B cell (primary cell): Measurements from ENCODE around the gene BCL7C. TPM values are rescaled to one million over a fixed set of nuclear protein-coding genes. Genes with fewer than 3 reads are reported as not detected.

Experiments used
- ATAC-seq: fragments of 200-7000 bp; cut with Tn5 transposase; one replicate; pipeline ENCODE4 v1.10.0; 2021; ENCODE audit warnings: low read depth, mild to moderate bottlenecking, moderate number of reproducible peaks, moderate library complexity
- CTCF ChIA-PET: fragments of 350-600 bp; sonication (Branson Sonifier 250); formaldehyde crosslinking; loops from one replicate; lab custom pipeline; 2021; ENCODE audit warnings: antibody characterized with exemption, inconsistent platforms; lab: Charles Lee
- POLR2A ChIA-PET: fragments of 350-600 bp; sonication (Branson Sonifier 250); formaldehyde crosslinking; loops from one replicate; lab custom pipeline; 2021; ENCODE audit warnings: antibody characterized with exemption; lab: Charles Lee
- DNase-seq: peaks from one replicate; pipeline ENCODE4 v3.0.0; 2013
- H2AFZ ChIP-seq: 2 replicates; pipeline ENCODE4 v1.6.1; 2012; ENCODE audit warnings: mild to moderate bottlenecking, low read depth, low read length; ENCODE audit not compliant: insufficient read depth, poor library complexity, severe bottlenecking
- H3K27ac ChIP-seq, 2 donors: 1 replicate in 1 of 2; 2 replicates in 1 of 2; pipeline ENCODE4 v1.5.1; 2012 to 2013; ENCODE audit warnings: low read length in 2 of 2, mild to moderate bottlenecking in 2 of 2, moderate library complexity in 1 of 2
- H3K27me3 ChIP-seq, 4 experiments: fragments of 200-600 bp in 1 of 4; sonication (generic) in 1 of 4; replicated peaks in 1 of 4; 1 replicate in 2 of 4; 2 replicates in 2 of 4; pipeline versions ENCODE4 v1.6.1 to v1.7.0; 2013 to 2016; ENCODE audit warnings: low read length in 3 of 4, mild to moderate bottlenecking in 2 of 4, mixed read lengths in 1 of 4, moderate library complexity in 1 of 4; ENCODE audit not compliant: insufficient read depth in 4 of 4, control insufficient read depth in 3 of 4; ENCODE audit errors: control extremely low read depth in 1 of 4
- H3K36me3 ChIP-seq, 2 experiments: replicated peaks in 1 of 2; 1 replicate in 1 of 2; 2 replicates in 1 of 2; pipeline versions ENCODE4 v1.6.1 to v1.7.1; 2013; ENCODE audit warnings: low read length in 1 of 2; ENCODE audit not compliant: insufficient read depth in 2 of 2, control insufficient read depth in 1 of 2; ENCODE audit errors: control extremely low read depth in 1 of 2, extremely low read depth in 1 of 2
- H3K4me1 ChIP-seq, 2 donors: fragments of 200-600 bp in 1 of 2; sonication (generic) in 1 of 2; 1 replicate in 1 of 2; 2 replicates in 1 of 2; pipeline versions ENCODE4 v1.5.1 to v1.6.1; 2013 to 2017; ENCODE audit warnings: low read length in 2 of 2; ENCODE audit not compliant: control insufficient read depth in 2 of 2, insufficient read depth in 2 of 2
- H3K4me2 ChIP-seq: replicated peaks from 2 replicates; pipeline ENCODE3; 2012; ENCODE audit warnings: mild to moderate bottlenecking, low read depth, low read length; ENCODE audit not compliant: poor library complexity, severe bottlenecking
- H3K4me3 ChIP-seq, 5 experiments: fragments of 200-600 bp in 1 of 5; sonication (generic) in 1 of 5; 1 replicate in 3 of 5; 2 replicates in 2 of 5; pipeline versions ENCODE4 v1.5.1 to v1.7.0; 2011 to 2016; ENCODE audit warnings: low read length in 4 of 5, mild to moderate bottlenecking in 4 of 5, low read depth in 2 of 5, control low read depth in 1 of 5, moderate library complexity in 1 of 5; ENCODE audit not compliant: insufficient read depth in 1 of 5; ENCODE audit errors: control extremely low read depth in 1 of 5, extremely low read depth in 1 of 5
- H3K79me2 ChIP-seq: fragments of 200-600 bp; sonication (generic); one replicate; pipeline ENCODE4 v1.6.0; 2016; ENCODE audit warnings: low read length; ENCODE audit not compliant: control insufficient read depth, insufficient read depth
- H3K9ac ChIP-seq: fragments of 200-600 bp; sonication (generic); 2 replicates; pipeline ENCODE4 v1.6.1; 2017; ENCODE audit warnings: mild to moderate bottlenecking, low read length, moderate library complexity
- H3K9me3 ChIP-seq, 3 donors: one replicate each; pipeline versions ENCODE4 v1.6.1 to v1.7.1; 2013; ENCODE audit warnings: low read length in 2 of 3; ENCODE audit not compliant: control insufficient read depth in 2 of 3, insufficient read depth in 1 of 3; ENCODE audit errors: control extremely low read depth in 1 of 3
- H4K20me1 ChIP-seq: 2 replicates; pipeline ENCODE4 v1.6.0; 2012; ENCODE audit warnings: mild to moderate bottlenecking, low read length; ENCODE audit not compliant: insufficient read depth, control insufficient read depth, poor library complexity, severe bottlenecking
- H3K27ac Mint-ChIP-seq: one replicate; pipeline ENCODE4 v1.8.0; 2021; ENCODE audit warnings: mixed read lengths
- H3K27me3 Mint-ChIP-seq: one replicate; pipeline ENCODE4 v1.8.0; 2021; ENCODE audit warnings: mixed read lengths
- H3K4me1 Mint-ChIP-seq: one replicate; pipeline ENCODE4 v1.8.0; 2021; ENCODE audit warnings: mixed read lengths
- H3K4me3 Mint-ChIP-seq: one replicate; pipeline ENCODE4 v1.8.0; 2021; ENCODE audit warnings: mixed read lengths
- H3K9me3 Mint-ChIP-seq: one replicate; pipeline ENCODE4 v1.8.0; 2022; ENCODE audit warnings: mixed read lengths; ENCODE audit not compliant: insufficient read depth
- EZH2 ChIP-seq: IDR thresholded peaks from 2 replicates; pipeline ENCODE4 v1.6.1; 2012; ENCODE audit warnings: borderline replicate concordance, low read depth, mild to moderate bottlenecking, moderate library complexity, low read length; ENCODE audit not compliant: insufficient read depth, poor library complexity, severe bottlenecking
- WGBS: methylation state at CpG from one replicate; pipeline ENCODE4 v1.1.5; 2013; ENCODE audit warnings: missing lambda C conversion rate; ENCODE audit not compliant: insufficient coverage; 5-methylcytosine and 5-hydroxymethylcytosine counted together
- intact Hi-C: fragments of 100-400 bp; cut with micrococcal nuclease; formaldehyde crosslinking; loops from one replicate; pipeline ENCODE4 v1.10.0; 2022
- polyA plus RNA-seq: library from polyadenylated mRNA; depleted of rRNA; stranded (reverse); fragments of >200 nt; gene quantifications from 2 replicates; pipeline ENCODE4 v1.2.3, GENCODE V29; 2012
- total RNA-seq, 2 donors: library from RNA; stranded (reverse); fragments of 120-200 nt in 1 of 2; gene quantifications; 1 replicate in 1 of 2; 2 replicates in 1 of 2; pipeline versions ENCODE4 v1.2.3 to v1.2.4, GENCODE V29; 2013 to 2022
- TF ChIP-seq, protein P1 (sequence below): fragments of 200-600 bp; IDR thresholded peaks from one replicate; pipeline ENCODE4 v1.8.0; 2022; ENCODE audit warnings: antibody characterized with exemption, mild to moderate bottlenecking

The BCL7C gene
- total and polyA plus RNA-seq, 2 donors (not counting 1 experiment from before 2014, with no cell fraction given): 17.1 to 30.5 TPM

GRCh38 chr16:30875871-30876801, 17.7 kb downstream of the BCL7C start:
- H2AFZ ChIP-seq: peak overlapping the region; percentile 89
- DNase-seq: peak; percentile 64
- WGBS: 10% methylated on average over 10 of the region's 12 CpGs
- TF ChIP-seq, protein P1, sequence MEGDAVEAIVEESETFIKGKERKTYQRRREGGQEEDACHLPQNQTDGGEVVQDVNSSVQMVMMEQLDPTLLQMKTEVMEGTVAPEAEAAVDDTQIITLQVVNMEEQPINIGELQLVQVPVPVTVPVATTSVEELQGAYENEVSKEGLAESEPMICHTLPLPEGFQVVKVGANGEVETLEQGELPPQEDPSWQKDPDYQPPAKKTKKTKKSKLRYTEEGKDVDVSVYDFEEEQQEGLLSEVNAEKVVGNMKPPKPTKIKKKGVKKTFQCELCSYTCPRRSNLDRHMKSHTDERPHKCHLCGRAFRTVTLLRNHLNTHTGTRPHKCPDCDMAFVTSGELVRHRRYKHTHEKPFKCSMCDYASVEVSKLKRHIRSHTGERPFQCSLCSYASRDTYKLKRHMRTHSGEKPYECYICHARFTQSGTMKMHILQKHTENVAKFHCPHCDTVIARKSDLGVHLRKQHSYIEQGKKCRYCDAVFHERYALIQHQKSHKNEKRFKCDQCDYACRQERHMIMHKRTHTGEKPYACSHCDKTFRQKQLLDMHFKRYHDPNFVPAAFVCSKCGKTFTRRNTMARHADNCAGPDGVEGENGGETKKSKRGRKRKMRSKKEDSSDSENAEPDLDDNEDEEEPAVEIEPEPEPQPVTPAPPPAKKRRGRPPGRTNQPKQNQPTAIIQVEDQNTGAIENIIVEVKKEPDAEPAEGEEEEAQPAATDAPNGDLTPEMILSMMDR: no peak
- no peak for TF ChIP-seq EZH2
- peaks cover 16 to 21% of the 10 kb centered on the region in 2 donors for H3K4me1 ChIP-seq
- peak overlapping the region; percentile 97 for H3K4me3 Mint-ChIP-seq
- peaks cover 0 to 2% of the 10 kb centered on the region in 2 experiments for H3K36me3 ChIP-seq
- no peaks in the 10 kb centered on the region for H3K27me3 ChIP-seq
- ATAC-seq: peak; percentile 25
- peak overlapping the region; percentile 97 for H3K27ac Mint-ChIP-seq
- H3K4me1 Mint-ChIP-seq: peaks cover 36% of the 10 kb centered on the region
- H3K4me3 ChIP-seq: peak overlapping the region; percentile 78 to 99 (median 81)
- intact Hi-C loops: loop anchor here (1.0 to 5.0 kb wide), 8 partner anchors 21 to 114 kb away; partner anchors contain the start of genes CFAP119 and RNF40
- H3K79me2 ChIP-seq: peaks cover 18% of the 10 kb centered on the region
- peak overlapping the region; percentile 97 for H3K9ac ChIP-seq
- no peaks in the 10 kb centered on the region for H4K20me1 ChIP-seq
- no peaks in the 10 kb centered on the region for H3K9me3 Mint-ChIP-seq
- no peaks in the 10 kb centered on the region for H3K27me3 Mint-ChIP-seq
- peak overlapping the region; percentile 76 for H3K4me2 ChIP-seq
- CTCF ChIA-PET: interaction anchor here (0.6 to 5.7 kb wide), 7 partner anchors 16 to 71 kb away, joined by 3 to 36 read pairs (median 5); partner anchors contain the start of gene CTF1
- H3K27ac ChIP-seq: peak overlapping the region; percentile 82 to 88
- POLR2A ChIA-PET: interaction anchor here (0.6 to 2.6 kb wide), 7 partner anchors 9 to 1000 kb away, joined by 3 to 15 read pairs (median 6); partner anchors contain the start of genes CTF1 and SETD1A
- H3K9me3 ChIP-seq: no peaks in the 10 kb centered on the region
